ENCODE data around the gene ORMDL2. TPM values are rescaled to one million over a fixed set of nuclear protein-coding genes. Genes with fewer than 3 reads are reported as not detected.
"Not testable (repeated sequence)": the region's sequence is repeated elsewhere in the genome, so short reads cannot be mapped to it uniquely, and the experiment has no call there.

ORMDL2 gene
- total RNA-seq, 1 donor from 2014 or later: 33.3 TPM

DNA sequence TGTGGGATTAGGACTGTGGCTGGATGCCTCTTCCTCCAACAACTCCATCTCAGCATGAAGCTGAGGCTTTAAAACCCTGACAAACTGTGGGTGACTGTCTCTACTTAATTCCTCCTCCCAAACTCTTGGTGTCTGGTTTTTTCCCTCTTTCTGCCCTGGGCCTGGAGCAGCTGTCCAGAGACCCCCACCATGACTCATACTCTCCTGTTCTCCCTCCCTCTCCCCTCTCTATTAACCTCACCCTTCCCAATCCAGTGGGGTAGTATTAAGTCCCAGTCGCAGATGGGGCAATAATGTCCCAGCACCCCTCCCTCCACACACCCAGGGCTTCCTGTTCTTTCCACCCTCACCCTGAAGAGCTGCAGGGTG lies 13.6 kb downstream of the ORMDL2 start:
- Mint-ChIP-seq H3K9me3 (no peaks in the 10 kb centered on the region), H3K27ac (ENCODE audit: unreplicated experiment) (peak overlapping the region; percentile 12), H3K4me1 (peaks cover 49% of the 10 kb centered on the region), H3K36me3 (ENCODE audit: low read depth) (peaks cover 11% of the 10 kb centered on the region), H3K27me3 (ENCODE audit: low read depth) (no peaks in the 10 kb centered on the region), H3K4me3 (peak overlapping the region; percentile 99)
- no peak for DNase-seq (ENCODE audit: low read depth, low spot score)
- TF ChIP-seq, protein P1, sequence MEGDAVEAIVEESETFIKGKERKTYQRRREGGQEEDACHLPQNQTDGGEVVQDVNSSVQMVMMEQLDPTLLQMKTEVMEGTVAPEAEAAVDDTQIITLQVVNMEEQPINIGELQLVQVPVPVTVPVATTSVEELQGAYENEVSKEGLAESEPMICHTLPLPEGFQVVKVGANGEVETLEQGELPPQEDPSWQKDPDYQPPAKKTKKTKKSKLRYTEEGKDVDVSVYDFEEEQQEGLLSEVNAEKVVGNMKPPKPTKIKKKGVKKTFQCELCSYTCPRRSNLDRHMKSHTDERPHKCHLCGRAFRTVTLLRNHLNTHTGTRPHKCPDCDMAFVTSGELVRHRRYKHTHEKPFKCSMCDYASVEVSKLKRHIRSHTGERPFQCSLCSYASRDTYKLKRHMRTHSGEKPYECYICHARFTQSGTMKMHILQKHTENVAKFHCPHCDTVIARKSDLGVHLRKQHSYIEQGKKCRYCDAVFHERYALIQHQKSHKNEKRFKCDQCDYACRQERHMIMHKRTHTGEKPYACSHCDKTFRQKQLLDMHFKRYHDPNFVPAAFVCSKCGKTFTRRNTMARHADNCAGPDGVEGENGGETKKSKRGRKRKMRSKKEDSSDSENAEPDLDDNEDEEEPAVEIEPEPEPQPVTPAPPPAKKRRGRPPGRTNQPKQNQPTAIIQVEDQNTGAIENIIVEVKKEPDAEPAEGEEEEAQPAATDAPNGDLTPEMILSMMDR (conservative IDR thresholded peaks at IDR 0.05): no peak

DNA sequence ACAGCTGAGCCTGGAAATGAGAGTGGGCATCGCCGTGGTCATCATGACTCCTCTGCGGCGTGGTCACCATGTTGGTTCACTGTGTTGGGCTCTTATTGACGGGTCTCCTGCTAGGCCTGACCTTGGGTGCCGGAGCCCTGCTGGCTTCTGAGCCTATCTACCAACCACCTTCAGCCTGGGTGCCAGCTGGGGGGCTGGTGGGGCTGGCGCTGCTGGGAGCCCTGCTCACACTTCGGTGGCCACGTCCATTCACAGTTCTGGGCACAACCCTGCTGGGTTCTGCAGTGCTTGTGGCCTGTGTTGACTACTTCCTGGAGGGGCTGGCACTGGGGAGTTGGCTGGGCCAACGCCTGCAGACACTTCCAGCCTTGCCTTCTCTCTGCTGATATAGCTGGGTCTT lies 15.2 kb downstream of the ORMDL2 start:
- H3K27ac Mint-ChIP-seq (ENCODE audit: unreplicated experiment): no peak overlapping the region

DNA sequence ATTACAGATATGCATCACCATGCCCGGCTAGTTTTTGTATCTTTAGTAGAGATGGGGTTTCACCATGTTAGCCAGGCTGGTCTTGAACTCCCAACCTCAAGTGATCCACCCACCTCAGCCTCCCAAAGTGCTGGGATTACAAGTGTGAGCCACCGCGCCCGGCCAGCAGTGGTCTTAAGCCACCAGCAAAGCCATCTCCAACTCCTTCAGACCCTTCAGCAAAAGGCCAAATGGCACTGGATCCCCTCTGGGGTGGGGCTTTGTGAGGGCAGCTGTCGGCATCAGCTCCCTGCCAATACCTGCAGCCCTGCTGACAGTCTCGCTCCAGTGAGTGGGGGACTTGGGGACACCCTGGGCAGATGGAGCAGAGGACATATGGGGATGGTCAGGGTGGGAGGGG lies 16.6 kb downstream of the ORMDL2 start:
- H3K27me3 Mint-ChIP-seq (ENCODE audit: low read depth); H3K9me3 Mint-ChIP-seq; H3K27ac Mint-ChIP-seq (ENCODE audit: unreplicated experiment); H3K4me3 Mint-ChIP-seq; DNase-seq (ENCODE audit: low read depth, low spot score); H3K36me3 Mint-ChIP-seq (ENCODE audit: low read depth): not testable (repeated sequence)
- H3K4me1 Mint-ChIP-seq: peaks cover 31% of the 10 kb centered on the region

More for the DNA sequence above, 15.2 kb downstream of the ORMDL2 start:
- peaks cover 39% of the 10 kb centered on the region for H3K4me1 Mint-ChIP-seq
- no peaks in the 10 kb centered on the region for H3K27me3 Mint-ChIP-seq (ENCODE audit: low read depth)
- DNase-seq (ENCODE audit: low read depth, low spot score): no peak
- peak overlapping the region; percentile 99 for H3K4me3 Mint-ChIP-seq
- TF ChIP-seq, protein P1 (conservative IDR thresholded peaks at IDR 0.05): no peak
- no peaks in the 10 kb centered on the region for H3K9me3 Mint-ChIP-seq
- H3K36me3 Mint-ChIP-seq (ENCODE audit: low read depth): peaks cover 2% of the 10 kb centered on the region

DNA sequence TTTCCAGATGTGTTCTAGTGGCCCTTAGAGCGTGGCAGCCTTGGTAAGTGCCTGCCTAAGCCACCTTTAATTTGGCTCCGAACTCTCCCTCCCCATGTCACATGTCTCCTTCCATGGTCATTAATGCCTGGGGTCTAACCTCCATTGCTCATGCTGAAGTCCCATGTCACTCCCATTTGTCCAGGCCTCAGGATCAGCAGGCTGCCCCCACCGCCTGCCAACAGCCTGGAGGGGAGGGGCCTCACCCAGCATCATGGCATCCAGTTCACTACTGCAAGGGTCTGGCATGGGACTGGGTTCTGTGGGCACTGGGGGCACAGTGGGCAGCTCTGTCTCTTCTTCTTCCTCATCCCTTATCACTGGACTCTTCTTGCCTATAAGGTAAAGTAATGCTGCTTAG lies 20.5 kb downstream of the ORMDL2 start:
- Mint-ChIP-seq H3K4me1 (no peaks in the 10 kb centered on the region), H3K27ac (ENCODE audit: unreplicated experiment) (no peak overlapping the region), H3K4me3 (no peak overlapping the region), H3K9me3 (no peaks in the 10 kb centered on the region), H3K27me3 (ENCODE audit: low read depth) (peaks cover 5% of the 10 kb centered on the region), H3K36me3 (ENCODE audit: low read depth) (no peaks in the 10 kb centered on the region)
- DNase-seq (ENCODE audit: low read depth, low spot score): no peak
- TF ChIP-seq, protein P1 (conservative IDR thresholded peaks at IDR 0.05): no peak

DNA sequence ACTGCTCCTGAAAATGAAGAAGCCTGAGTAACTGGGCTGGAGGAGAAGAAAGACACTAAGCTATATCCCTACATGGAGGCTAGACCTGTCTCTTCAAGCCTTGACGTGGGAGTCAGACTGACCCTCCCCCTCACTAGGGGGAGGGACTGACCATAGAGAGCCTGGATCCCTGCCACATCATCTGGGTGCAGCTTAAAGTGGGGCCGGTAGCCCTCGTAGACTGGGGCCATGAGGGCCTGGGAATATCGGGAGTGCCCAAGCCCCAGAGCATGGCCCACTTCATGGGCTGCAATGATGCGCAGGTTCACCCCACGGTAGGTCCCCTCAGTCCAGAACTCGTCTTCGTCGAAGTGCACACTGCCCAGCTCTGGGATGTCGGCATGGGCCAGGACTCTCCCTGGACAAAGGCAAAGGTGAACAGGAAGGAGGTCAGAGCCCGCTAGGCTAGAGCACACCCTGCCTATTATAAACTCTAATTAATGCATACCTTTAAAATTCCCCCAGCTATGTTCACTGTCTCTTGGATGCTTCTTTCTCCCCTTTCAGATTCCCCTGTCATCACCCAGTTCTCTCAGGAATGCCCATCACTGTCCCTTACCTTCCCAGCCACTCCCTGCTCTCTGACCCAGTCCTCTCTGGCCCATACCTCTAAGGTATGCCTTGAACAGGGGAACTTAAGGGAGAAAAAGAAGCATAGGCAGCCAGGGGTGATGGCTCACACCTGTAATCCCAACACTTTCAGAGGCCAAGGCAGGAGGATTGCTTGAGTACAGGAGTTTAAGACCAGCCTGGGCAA lies 21.7 kb downstream of the ORMDL2 start:
- H3K4me1 Mint-ChIP-seq: no peaks in the 10 kb centered on the region
- TF ChIP-seq, protein P1 (conservative IDR thresholded peaks at IDR 0.05): no peak
- H3K27me3 Mint-ChIP-seq (ENCODE audit: low read depth): peaks cover 5% of the 10 kb centered on the region

DNA sequence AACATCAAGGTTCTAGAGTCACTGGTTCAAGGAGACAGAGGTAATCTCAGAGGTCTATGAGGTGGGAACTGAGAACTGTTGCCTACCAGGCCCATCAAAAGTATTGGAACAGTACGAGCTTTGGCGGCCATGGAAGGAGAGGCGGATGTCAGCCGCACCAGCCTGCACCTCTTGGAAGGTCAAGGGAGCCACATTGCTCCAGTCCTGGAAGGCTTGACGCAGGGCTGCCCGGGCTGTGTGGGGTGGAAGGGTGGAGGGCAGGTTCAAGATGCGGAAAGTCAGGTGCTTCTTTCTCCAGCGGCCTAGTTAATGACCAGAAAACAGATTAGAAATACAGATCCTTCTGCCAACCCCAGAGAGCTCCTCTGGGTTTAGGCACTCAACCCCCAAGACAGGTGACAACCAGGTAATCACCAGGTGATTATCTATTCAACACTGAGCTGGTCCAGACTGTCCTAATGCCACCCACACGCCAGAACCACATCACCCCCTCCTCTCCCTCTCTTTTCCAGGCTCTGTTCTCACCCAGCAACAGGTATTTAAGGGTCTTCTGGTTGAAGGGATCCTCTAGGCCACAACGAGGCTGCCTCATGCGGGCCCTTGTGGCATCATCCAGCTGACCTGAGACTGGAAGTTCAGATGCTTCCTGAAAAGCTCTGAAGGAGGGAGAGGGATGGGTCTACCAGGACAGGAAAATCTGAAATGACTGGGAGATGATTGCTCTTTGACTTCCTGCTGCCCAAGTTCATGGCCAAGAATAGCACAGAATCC lies 22.9 kb downstream of the ORMDL2 start:
- Mint-ChIP-seq H3K4me1 (peaks cover 4% of the 10 kb centered on the region), H3K4me3 (no peak overlapping the region), H3K27me3 (ENCODE audit: low read depth) (peaks cover 5% of the 10 kb centered on the region), H3K9me3 (no peaks in the 10 kb centered on the region), H3K36me3 (ENCODE audit: low read depth) (no peaks in the 10 kb centered on the region), H3K27ac (ENCODE audit: unreplicated experiment) (no peak overlapping the region)
- TF ChIP-seq, protein P1 (conservative IDR thresholded peaks at IDR 0.05): no peak
- no peak for DNase-seq (ENCODE audit: low read depth, low spot score)

More for the DNA sequence above, 21.7 kb downstream of the ORMDL2 start:
- no peaks in the 10 kb centered on the region for H3K36me3 Mint-ChIP-seq (ENCODE audit: low read depth)
- peak overlapping the region; percentile 16 for H3K27ac Mint-ChIP-seq (ENCODE audit: unreplicated experiment)
- no peaks in the 10 kb centered on the region for H3K9me3 Mint-ChIP-seq
- H3K4me3 Mint-ChIP-seq: no peak overlapping the region
- DNase-seq (ENCODE audit: low read depth, low spot score): no peak
